ENCODE results near the gene POLE4.

Gene POLE4

GRCh38 chr2:74991977-74992376 is 33.5 kb downstream of the POLE4 start:
- DNase-seq (ENCODE audit: low read depth) = no peak

GRCh38 chr2:74999468-74999867 is 41.0 kb downstream of the POLE4 start:
- no peak for DNase-seq (ENCODE audit: low read depth)

- DNase-seq (ENCODE audit: low read depth) = no peak
These were observed 43.6 kb downstream of the POLE4 start for GRCh38 chr2:75002007-75002406.

GRCh38 chr2:75003276-75003675 is 44.8 kb downstream of the POLE4 start:
- no peak for DNase-seq (ENCODE audit: low read depth)

GRCh38 chr2:75003773-75004172 is 45.3 kb downstream of the POLE4 start:
- DNase-seq (ENCODE audit: low read depth) = no peak

GRCh38 chr2:75006041-75006440 is 47.6 kb downstream of the POLE4 start:
- no peak for DNase-seq (ENCODE audit: low read depth)

GRCh38 chr2:75007061-75007460 is 48.6 kb downstream of the POLE4 start:
- DNase-seq (ENCODE audit: low read depth) = no peak

GRCh38 chr2:75007819-75008218 is 49.4 kb downstream of the POLE4 start:
- no peak for DNase-seq (ENCODE audit: low read depth)

GRCh38 chr2:75010571-75010970 is 52.1 kb downstream of the POLE4 start:
- no peak for DNase-seq (ENCODE audit: low read depth)

- no peak for DNase-seq (ENCODE audit: low read depth)
These were observed 53.6 kb downstream of the POLE4 start for GRCh38 chr2:75012080-75012479.

- DNase-seq (ENCODE audit: low read depth) = no peak
These were observed 59.7 kb downstream of the POLE4 start for GRCh38 chr2:75018162-75018561.
